ENCODE data around the gene ZFAND2B. TPM values are rescaled to one million over a fixed set of nuclear protein-coding genes. Genes with fewer than 3 reads are reported as not detected.

Gene ZFAND2B
- total RNA-seq: 10 to 100 TPM; 34.6 to 49.9 (median 43.6) TPM

DNA sequence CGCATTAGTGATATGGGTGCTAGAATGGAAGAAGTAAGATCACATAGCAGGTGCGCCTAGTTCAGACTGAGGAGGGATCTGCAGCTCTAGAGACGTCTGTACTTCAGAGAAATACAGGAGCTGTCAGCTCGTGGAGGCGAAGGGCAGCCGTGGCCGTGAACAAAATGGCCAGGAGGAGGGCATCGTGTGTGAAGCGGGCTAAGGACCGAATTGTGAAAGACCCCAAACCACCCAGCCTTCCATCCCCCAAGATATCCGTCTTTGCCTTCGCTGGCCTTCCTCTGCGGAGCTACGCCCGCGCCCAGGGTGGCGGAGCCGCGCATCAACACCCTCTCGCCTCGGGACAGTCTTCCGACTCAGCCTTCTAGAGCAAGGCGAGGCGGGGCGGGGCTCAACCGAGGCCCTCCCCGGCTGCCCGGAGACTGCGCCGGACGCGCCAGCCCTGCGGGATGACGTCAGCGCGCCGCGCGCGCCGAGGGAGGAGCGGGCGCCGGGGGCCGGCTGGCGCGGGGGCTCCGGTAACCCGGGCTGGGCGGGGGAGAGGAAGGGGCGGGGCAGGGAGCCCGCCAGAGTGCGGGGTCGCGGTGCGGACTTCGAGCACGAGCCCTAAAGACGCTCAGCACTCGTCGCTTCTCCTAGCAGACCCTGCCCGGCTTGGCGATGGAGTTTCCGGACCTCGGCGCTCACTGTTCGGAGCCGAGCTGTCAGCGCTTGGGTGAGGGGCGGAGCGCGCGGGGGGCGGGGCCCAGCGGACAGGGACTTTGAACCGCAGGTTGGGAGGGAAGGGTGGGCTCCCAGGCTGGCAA, at the start of gene ZFAND2B:
Gene ZFAND2B (plus strand): TSS at position 455 of the 806 bp plus-strand sequence. CDS start 206 bp downstream, at position 661.
- 0 to 1% methylated on average over 6 to 10 of the region's 76 CpGs for WGBS, 2 donors
- Histone ChIP-seq H3K9me3 (no peaks in the 10 kb centered on the region), H3K36me3 (peaks cover 6 to 37% (median 24%) of the 10 kb centered on the region in 3 donors), H3K27ac (peak within 1 kb of the TSS; percentile 93 to 99 (median 97)), H3K4me3 (peak within 1 kb of the TSS; percentile 70 to 83 (median 73)), H3K4me1 (peaks cover 12 to 34% (median 14%) of the 10 kb centered on the region in 3 donors), H3K27me3 (no peaks in the 10 kb centered on the region)
- TF ChIP-seq POLR2A (IDR thresholded peaks at IDR 0.05) (peak in 3 of 4 donors; percentile 92 to 97 (median 95)), CTCF (IDR thresholded peaks at IDR 0.05) (peak in 3 of 6 experiments; percentile 31 to 50 (median 42))
- DNase-seq: peak; percentile 82
- intact Hi-C loops (cut with DNase I): no loop called here

DNA sequence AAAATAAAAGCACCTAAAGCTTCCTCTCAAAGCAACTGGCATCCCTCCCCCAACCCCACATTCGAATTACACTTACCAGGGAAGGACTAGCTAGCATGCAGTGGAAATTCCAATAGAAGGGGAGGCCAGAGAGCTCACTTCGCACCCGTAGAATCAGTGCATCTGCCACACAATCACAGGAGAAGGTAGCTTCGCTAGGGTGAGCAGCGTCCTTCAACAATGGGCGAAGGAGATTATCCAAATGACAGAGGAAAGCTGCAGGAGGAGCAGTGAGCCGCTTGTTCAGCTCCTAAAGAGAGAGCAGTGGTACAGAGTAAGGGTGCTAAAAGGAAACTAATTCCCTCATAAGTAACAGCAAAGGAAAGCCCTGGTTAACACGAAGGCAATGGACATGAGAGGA, 49.2 kb upstream of the ZFAND2B start:
- Histone ChIP-seq H3K36me3 (peaks cover 0 to 51% (median 0%) of the 10 kb centered on the region in 3 donors), H3K27ac (no peak overlapping the region), H3K27me3 (no peaks in the 10 kb centered on the region), H3K4me1 (peaks cover 4 to 17% (median 5%) of the 10 kb centered on the region in 3 donors), H3K9me3 (no peaks in the 10 kb centered on the region), H3K4me3 (no peak overlapping the region)
- TF ChIP-seq POLR2A (IDR thresholded peaks at IDR 0.05): no peak
- no peak for TF ChIP-seq CTCF (IDR thresholded peaks at IDR 0.05)
- WGBS, 2 donors: 90 to 92% methylated on average over 8 of the region's 8 CpGs
- DNase-seq: no peak
- intact Hi-C loops (cut with DNase I): no loop called here

DNA sequence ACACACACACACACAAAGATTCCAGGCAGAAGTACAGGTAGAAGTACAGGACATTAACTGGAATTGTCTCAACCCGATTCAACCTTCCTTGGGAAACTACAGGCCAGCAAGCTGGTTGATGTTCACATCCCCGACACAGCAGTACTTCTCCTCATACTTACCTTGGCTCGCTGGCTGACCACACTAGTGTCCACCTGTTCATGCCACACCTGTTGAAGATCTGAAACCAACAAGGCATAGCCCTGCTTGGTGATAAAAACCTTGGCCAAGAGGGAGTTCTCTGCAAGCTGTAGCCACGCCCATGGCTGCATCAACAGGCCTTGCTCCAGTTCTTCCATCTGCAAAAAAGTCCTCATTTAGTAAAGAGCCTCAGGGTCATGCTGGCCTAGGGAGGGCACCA, 48.6 kb upstream of the ZFAND2B start:
- Histone ChIP-seq H3K9me3 (no peaks in the 10 kb centered on the region), H3K4me3 (no peak overlapping the region), H3K4me1 (peaks cover 4 to 17% (median 5%) of the 10 kb centered on the region in 3 donors), H3K27ac (no peak overlapping the region), H3K36me3 (peaks cover 0 to 45% (median 0%) of the 10 kb centered on the region in 3 donors), H3K27me3 (no peaks in the 10 kb centered on the region)
- no peak for DNase-seq
- TF ChIP-seq CTCF (IDR thresholded peaks at IDR 0.05) (no peak), POLR2A (IDR thresholded peaks at IDR 0.05) (no peak)
- WGBS, 2 donors: 93 to 95% methylated on average over 3 to 4 of the region's 4 CpGs
- intact Hi-C loops (cut with DNase I): no loop called here

- TF ChIP-seq CTCF (IDR thresholded peaks at IDR 0.05) (no peak), POLR2A (IDR thresholded peaks at IDR 0.05) (no peak)
- intact Hi-C loops (cut with DNase I): no loop called here
- no peak overlapping the region for H3K4me3 ChIP-seq
- H3K27ac ChIP-seq: no peak overlapping the region
- H3K27me3 ChIP-seq: no peaks in the 10 kb centered on the region
- peaks cover 4 to 17% (median 5%) of the 10 kb centered on the region in 3 donors for H3K4me1 ChIP-seq
- H3K9me3 ChIP-seq: no peaks in the 10 kb centered on the region
- peaks cover 0 to 40% (median 0%) of the 10 kb centered on the region in 3 donors for H3K36me3 ChIP-seq
- DNase-seq: no peak
- WGBS, 2 donors: 77 to 89% methylated on average over 3 of the region's 3 CpGs
These were observed 48.0 kb upstream of the ZFAND2B start for GRCh38 chr2:219158586-219158985.

- H3K27me3 ChIP-seq: no peaks in the 10 kb centered on the region
- WGBS, 2 donors: 8 to 15% methylated on average over 18 of the region's 18 CpGs
- H3K4me3 ChIP-seq: peak overlapping the region; percentile 59 to 88 (median 84)
- no peak for TF ChIP-seq CTCF (IDR thresholded peaks at IDR 0.05)
- no peak for TF ChIP-seq POLR2A (IDR thresholded peaks at IDR 0.05)
- no peaks in the 10 kb centered on the region for H3K9me3 ChIP-seq
- DNase-seq: no peak
- intact Hi-C loops (cut with DNase I): loop anchor here (5.0 to 10.0 kb wide), 2 partner anchors 55 to 138 kb away; partner anchors contain the start of gene ABCB6
- H3K27ac ChIP-seq: peak overlapping the region; percentile 87 to 98 (median 97)
- peaks cover 0 to 30% (median 0%) of the 10 kb centered on the region in 3 donors for H3K36me3 ChIP-seq
- peaks cover 4 to 17% (median 5%) of the 10 kb centered on the region in 3 donors for H3K4me1 ChIP-seq
These were observed 46.8 kb upstream of the ZFAND2B start for GRCh38 chr2:219159771-219160185.

Measured in esophagus squamous epithelium (tissue), 5 donors.